DOHH2 (cell line): Measurements from ENCODE around the gene PRKD2.

Experiments used
- CTCF ChIP-seq: fragments of 200-600 bp; sonication (generic); IDR thresholded peaks from one replicate; pipeline ENCODE4 v1.5.1; 2014; ENCODE audit warnings: antibody characterized with exemption, mild to moderate bottlenecking, low read depth, low read length; ENCODE audit not compliant: poor library complexity, severe bottlenecking
- EZH2phosphoT487 ChIP-seq: fragments of 200-600 bp; sonication (generic); IDR thresholded peaks from 2 replicates; pipeline ENCODE4 v1.6.1; 2017; ENCODE audit warnings: borderline replicate concordance, mild to moderate bottlenecking, antibody characterized with exemption, low read length, moderate library complexity, mixed read lengths

GRCh38 chr19:46745521-46746280 is 28.8 kb upstream of the PRKD2 start, which contains the start of gene FKRP:
- TF ChIP-seq CTCF (no peak), EZH2phosphoT487 (no peak)
